Smooth muscle cell (in vitro differentiated cells): ENCODE results near the gene SPATA17. TPM values are rescaled to one million over a fixed set of nuclear protein-coding genes. Genes with fewer than 3 reads are reported as not detected.

ENCODE experiments used
- DNase-seq: peaks from one replicate; lab custom pipeline; 2025; ENCODE audit not compliant: unreplicated experiment; lab: John Stamatoyannopoulos, UW
- H2AFZ ChIP-seq: fragments of 200-600 bp; sonication (generic); 2 replicates; pipeline ENCODE4 v1.6.0; 2016; ENCODE audit warnings: antibody characterized with exemption, low read depth, mild to moderate bottlenecking
- H3F3A ChIP-seq: fragments of 200-600 bp; sonication (generic); 2 replicates; pipeline ENCODE4 v1.6.0; 2017; ENCODE audit warnings: antibody characterized with exemption, low read depth
- H3K27ac ChIP-seq: fragments of 200-600 bp; sonication (generic); 2 replicates; pipeline ENCODE4 v1.5.1; 2016; ENCODE audit warnings: low read depth, mild to moderate bottlenecking
- H3K27me3 ChIP-seq: fragments of 200-600 bp; sonication (generic); 2 replicates; pipeline ENCODE4 v1.6.1; 2016; ENCODE audit warnings: low read depth, mild to moderate bottlenecking
- H3K36me3 ChIP-seq: fragments of 200-600 bp; sonication (generic); 2 replicates; pipeline ENCODE4 v1.5.1; 2016; ENCODE audit warnings: low read depth
- H3K4me1 ChIP-seq: fragments of 200-600 bp; sonication (generic); 2 replicates; pipeline ENCODE4 v1.5.1; 2016; ENCODE audit warnings: low read depth
- H3K4me2 ChIP-seq: fragments of 200-600 bp; sonication (generic); 2 replicates; pipeline ENCODE4 v1.6.0; 2016; ENCODE audit warnings: mild to moderate bottlenecking
- H3K4me3 ChIP-seq: fragments of 200-600 bp; sonication (generic); 2 replicates; pipeline ENCODE4 v1.5.1; 2016; ENCODE audit warnings: mild to moderate bottlenecking
- H3K79me2 ChIP-seq: fragments of 200-600 bp; sonication (generic); 2 replicates; pipeline ENCODE4 v1.6.0; 2016; ENCODE audit warnings: low read depth, mild to moderate bottlenecking
- H3K9ac ChIP-seq: fragments of 200-600 bp; sonication (generic); 2 replicates; pipeline ENCODE4 v1.6.0; 2016; ENCODE audit warnings: low read depth
- H3K9me3 ChIP-seq: fragments of 200-600 bp; sonication (generic); replicated peaks from 2 replicates; pipeline ENCODE4 v1.5.1; 2016; ENCODE audit warnings: low read depth
- H4K20me1 ChIP-seq: fragments of 200-600 bp; sonication (generic); 2 replicates; pipeline ENCODE4 v1.6.0; 2016; ENCODE audit warnings: low read depth
- WGBS: methylation state at CpG from one replicate; pipeline ENCODE4 v1.1.7; 2016; ENCODE audit warnings: low lambda C conversion rate; 5-methylcytosine and 5-hydroxymethylcytosine counted together
- polyA plus RNA-seq: library from polyadenylated mRNA; unstranded; fragments of >200 nt; fragmentation: Nextera tagmentation; extraction: Ambion mirVana; gene quantifications from 2 replicates; pipeline ENCODE4 v1.2.1, GENCODE V29; 2016
- total RNA-seq: library from RNA; depleted of rRNA; stranded (reverse); fragments of >200 nt; gene quantifications from 2 replicates; pipeline ENCODE4 v1.2.3, GENCODE V29; 2014
- TF ChIP-seq, protein P1 (sequence below): fragments of 200-600 bp; sonication (generic); IDR thresholded peaks from 2 replicates; pipeline ENCODE4 v1.5.1; 2017; ENCODE audit warnings: borderline replicate concordance, mild to moderate bottlenecking, antibody characterized with exemption; ENCODE audit not compliant: insufficient read depth, poor library complexity, severe bottlenecking

The SPATA17 gene
- total and polyA plus RNA-seq, 2 experiments from 2014 or later: 0.13 to 1.6 TPM

GRCh38 chr1:217703326-217703725 is 72.2 kb downstream of the SPATA17 start:
- WGBS: 93% methylated on average over 6 of the region's 6 CpGs
- no peak overlapping the region for H3K9ac ChIP-seq

DNA sequence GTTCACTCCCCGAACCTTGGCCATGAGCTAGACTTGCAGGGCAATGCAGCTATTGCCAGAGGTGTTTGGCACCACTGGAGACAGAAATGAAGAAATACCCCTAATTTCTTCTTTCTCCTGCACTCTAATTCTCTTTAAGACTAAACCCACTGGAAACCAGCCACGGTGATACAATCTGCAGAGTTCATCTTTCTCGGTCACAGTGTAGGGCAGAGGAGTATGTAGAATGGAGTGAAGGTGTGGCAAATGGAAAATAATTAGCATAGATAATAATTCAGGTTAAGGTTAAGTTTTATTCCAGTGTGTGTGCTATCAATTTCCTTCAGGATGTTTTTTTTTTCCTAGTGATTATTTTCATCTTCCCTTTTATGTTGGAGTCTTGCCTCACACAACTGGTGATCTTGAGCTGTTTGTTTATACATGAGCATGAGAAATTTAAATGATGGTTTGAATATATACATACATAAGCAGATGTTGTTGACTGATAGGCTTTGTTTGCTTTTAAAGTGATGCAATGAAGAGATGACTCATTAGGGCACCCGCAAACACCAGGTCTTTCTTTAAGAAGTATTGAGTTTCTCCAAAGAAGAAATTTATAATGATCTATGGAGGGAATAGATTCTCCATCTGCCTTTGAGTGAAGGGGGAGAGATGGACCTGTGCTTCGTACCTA is 81.9 kb downstream of the SPATA17 start:
- Histone ChIP-seq H3K4me1 (no peaks in the 10 kb centered on the region), H3K9ac (no peak overlapping the region), H3K27ac (no peak overlapping the region), H3K4me2 (no peak overlapping the region), H3K9me3 (no peaks in the 10 kb centered on the region), H3K79me2 (no peaks in the 10 kb centered on the region), H4K20me1 (no peaks in the 10 kb centered on the region), H3K4me3 (no peak overlapping the region), H3K36me3 (no peaks in the 10 kb centered on the region), H3F3A (no peaks in the 10 kb centered on the region), H2AFZ (no peak overlapping the region), H3K27me3 (no peaks in the 10 kb centered on the region)
- WGBS: 87% methylated on average over 5 of the region's 5 CpGs
- TF ChIP-seq, protein P1, sequence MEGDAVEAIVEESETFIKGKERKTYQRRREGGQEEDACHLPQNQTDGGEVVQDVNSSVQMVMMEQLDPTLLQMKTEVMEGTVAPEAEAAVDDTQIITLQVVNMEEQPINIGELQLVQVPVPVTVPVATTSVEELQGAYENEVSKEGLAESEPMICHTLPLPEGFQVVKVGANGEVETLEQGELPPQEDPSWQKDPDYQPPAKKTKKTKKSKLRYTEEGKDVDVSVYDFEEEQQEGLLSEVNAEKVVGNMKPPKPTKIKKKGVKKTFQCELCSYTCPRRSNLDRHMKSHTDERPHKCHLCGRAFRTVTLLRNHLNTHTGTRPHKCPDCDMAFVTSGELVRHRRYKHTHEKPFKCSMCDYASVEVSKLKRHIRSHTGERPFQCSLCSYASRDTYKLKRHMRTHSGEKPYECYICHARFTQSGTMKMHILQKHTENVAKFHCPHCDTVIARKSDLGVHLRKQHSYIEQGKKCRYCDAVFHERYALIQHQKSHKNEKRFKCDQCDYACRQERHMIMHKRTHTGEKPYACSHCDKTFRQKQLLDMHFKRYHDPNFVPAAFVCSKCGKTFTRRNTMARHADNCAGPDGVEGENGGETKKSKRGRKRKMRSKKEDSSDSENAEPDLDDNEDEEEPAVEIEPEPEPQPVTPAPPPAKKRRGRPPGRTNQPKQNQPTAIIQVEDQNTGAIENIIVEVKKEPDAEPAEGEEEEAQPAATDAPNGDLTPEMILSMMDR: no peak
- DNase-seq: no peak

More at GRCh38 chr1:217703326-217703725, 72.2 kb downstream of the SPATA17 start:
- no peaks in the 10 kb centered on the region for H3K36me3 ChIP-seq
- H3F3A ChIP-seq: no peaks in the 10 kb centered on the region
- no peak overlapping the region for H2AFZ ChIP-seq
- no peak overlapping the region for H3K4me2 ChIP-seq
- H3K27me3 ChIP-seq: no peaks in the 10 kb centered on the region
- H3K27ac ChIP-seq: no peak overlapping the region
- TF ChIP-seq, protein P1: no peak
- H3K4me1 ChIP-seq: no peaks in the 10 kb centered on the region
- DNase-seq: no peak
- no peaks in the 10 kb centered on the region for H4K20me1 ChIP-seq
- H3K9me3 ChIP-seq: no peaks in the 10 kb centered on the region
- no peaks in the 10 kb centered on the region for H3K79me2 ChIP-seq
- H3K4me3 ChIP-seq: no peak overlapping the region

- DNase-seq: no peak
- no peak overlapping the region for H2AFZ ChIP-seq
- no peaks in the 10 kb centered on the region for H3K9me3 ChIP-seq
- no peaks in the 10 kb centered on the region for H3K36me3 ChIP-seq
- TF ChIP-seq, protein P1: no peak
- no peaks in the 10 kb centered on the region for H3K79me2 ChIP-seq
- no peaks in the 10 kb centered on the region for H3F3A ChIP-seq
- H3K27ac ChIP-seq: no peak overlapping the region
- H4K20me1 ChIP-seq: no peaks in the 10 kb centered on the region
- no peaks in the 10 kb centered on the region for H3K27me3 ChIP-seq
- WGBS: 97% methylated on average over 4 of the region's 4 CpGs
- no peak overlapping the region for H3K4me3 ChIP-seq
- H3K9ac ChIP-seq: no peak overlapping the region
- H3K4me1 ChIP-seq: no peaks in the 10 kb centered on the region
- H3K4me2 ChIP-seq: no peak overlapping the region
Observed at GRCh38 chr1:217715681-217716080, 84.5 kb downstream of the SPATA17 start.

- H3K9ac ChIP-seq: no peak overlapping the region
- H3K4me1 ChIP-seq: no peaks in the 10 kb centered on the region
- H3K9me3 ChIP-seq: no peaks in the 10 kb centered on the region
- no peaks in the 10 kb centered on the region for H3K36me3 ChIP-seq
- no peak overlapping the region for H3K4me3 ChIP-seq
- H3K4me2 ChIP-seq: no peak overlapping the region
- no peaks in the 10 kb centered on the region for H4K20me1 ChIP-seq
- no peaks in the 10 kb centered on the region for H3K27me3 ChIP-seq
- no peak overlapping the region for H2AFZ ChIP-seq
- no peaks in the 10 kb centered on the region for H3K79me2 ChIP-seq
- no peak for DNase-seq
- no peaks in the 10 kb centered on the region for H3F3A ChIP-seq
- 76% methylated on average over 1 of the region's 1 CpG for WGBS
- TF ChIP-seq, protein P1: no peak
- no peak overlapping the region for H3K27ac ChIP-seq
Observed at GRCh38 chr1:217717959-217718358, 86.8 kb downstream of the SPATA17 start.
